ENCODE results near the gene KIAA0586. TPM values are rescaled to one million over a fixed set of nuclear protein-coding genes. Genes with fewer than 3 reads are reported as not detected.
A peak's percentile ranks its signal among the peaks of the same experiment; 100 is the strongest.

KIAA0586 gene
- total RNA-seq, 2 donors from 2014 or later = 44.7 to 53.9 TPM

- peaks cover 43% of the 10 kb centered on the region for H3K4me1 Mint-ChIP-seq (ENCODE audit: low read depth)
- no peak overlapping the region for H3K4me3 Mint-ChIP-seq
- no peaks in the 10 kb centered on the region for H3K9me3 Mint-ChIP-seq
- DNase-seq (no peak), ATAC-seq (replicated peaks in 1 of 2) (no peak)
- H3K27ac Mint-ChIP-seq = no peak overlapping the region
- H3K27me3 Mint-ChIP-seq (ENCODE audit: low read depth) = no peaks in the 10 kb centered on the region
- H3K36me3 Mint-ChIP-seq (ENCODE audit: insufficient read depth in 2 of 2) = peaks cover 0 to under 1% of the 10 kb centered on the region in 2 donors
These were observed 169.5 kb downstream of the KIAA0586 start for GRCh38 chr14:58597041-58597440.

GRCh38 chr14:58598028-58598803 is 170.7 kb downstream of the KIAA0586 start:
- DNase-seq = peak in 1 of 2 donors; percentile 24
- Mint-ChIP-seq H3K27ac (no peak overlapping the region), H3K4me1 (ENCODE audit: low read depth) (peaks cover 43% of the 10 kb centered on the region), H3K27me3 (ENCODE audit: low read depth) (no peaks in the 10 kb centered on the region), H3K36me3 (ENCODE audit: insufficient read depth in 2 of 2) (no peaks in the 10 kb centered on the region), H3K4me3 (peak overlapping the region; percentile 29 to 49), H3K9me3 (no peaks in the 10 kb centered on the region)
- ATAC-seq (replicated peaks in 1 of 2) = peak; percentile 81 to 91

- no peak overlapping the region for H3K27ac Mint-ChIP-seq
These were observed 171.4 kb downstream of the KIAA0586 start for GRCh38 chr14:58598804-58599525.

GRCh38 chr14:58599707-58600106 is 172.2 kb downstream of the KIAA0586 start:
- H3K27ac Mint-ChIP-seq = no peak overlapping the region
- no peaks in the 10 kb centered on the region for H3K27me3 Mint-ChIP-seq (ENCODE audit: low read depth)
- H3K4me3 Mint-ChIP-seq = peak overlapping the region; percentile 6 to 29
- no peak for ATAC-seq (replicated peaks in 1 of 2)
- H3K36me3 Mint-ChIP-seq (ENCODE audit: insufficient read depth in 2 of 2) = no peaks in the 10 kb centered on the region
- no peaks in the 10 kb centered on the region for H3K9me3 Mint-ChIP-seq
- peaks cover 43% of the 10 kb centered on the region for H3K4me1 Mint-ChIP-seq (ENCODE audit: low read depth)
- DNase-seq = no peak

More at GRCh38 chr14:58598804-58599525, 171.4 kb downstream of the KIAA0586 start:
- ATAC-seq (replicated peaks in 1 of 2) (peak; percentile 3 to 28), DNase-seq (no peak)
- H3K9me3 Mint-ChIP-seq = no peaks in the 10 kb centered on the region
- H3K4me1 Mint-ChIP-seq (ENCODE audit: low read depth) = peaks cover 43% of the 10 kb centered on the region
- no peaks in the 10 kb centered on the region for H3K27me3 Mint-ChIP-seq (ENCODE audit: low read depth)
- peak overlapping the region; percentile 29 to 49 for H3K4me3 Mint-ChIP-seq
- no peaks in the 10 kb centered on the region for H3K36me3 Mint-ChIP-seq (ENCODE audit: insufficient read depth in 2 of 2)

Other genes starting within 250 kb of the KIAA0586 start
- 10 to 100 TPM; 44.6 to 47.0 TPM for gene ACTR10, start 227.6 kb upstream of the KIAA0586 start, total RNA-seq
- gene PSMA3, start 182.9 kb upstream of the KIAA0586 start, total RNA-seq = 100 to 1,000 TPM; 177 to 194 TPM
- gene ARID4A, start 129.2 kb upstream of the KIAA0586 start, total RNA-seq = 10 to 100 TPM; 33.9 to 42.2 TPM
- gene TOMM20L, start 31.8 kb upstream of the KIAA0586 start, total RNA-seq = not detected
- 10 to 100 TPM; 70.6 to 93.5 TPM for gene TIMM9, start 188 bp upstream of the KIAA0586 start, total RNA-seq
- gene DACT1, start 210.2 kb downstream of the KIAA0586 start, total RNA-seq = 10 to 100 TPM; 11.3 to 15.1 TPM